Measurements from ENCODE around the gene TRIM7. TPM values are rescaled to one million over a fixed set of nuclear protein-coding genes. Genes with fewer than 3 reads are reported as not detected.
A peak's percentile ranks its signal among the peaks of the same experiment; 100 is the strongest.
"Not testable (repeated sequence)": the region's sequence is repeated elsewhere in the genome, so short reads cannot be mapped to it uniquely, and the experiment has no call there.

TRIM7 gene
- polyA plus RNA-seq, 5 donors: 0.14 to 1.00 (median 0.24) TPM

- DNase-seq: no peak
Observed at GRCh38 chr5:181193656-181194055, 11.3 kb downstream of the TRIM7 start.

GRCh38 chr5:181192337-181193046, 12.5 kb downstream of the TRIM7 start:
- DNase-seq: no peak

GRCh38 chr5:181191526-181192336, 13.3 kb downstream of the TRIM7 start:
- peak; percentile 96 to 97 for DNase-seq

GRCh38 chr5:181190711-181191525, 14.1 kb downstream of the TRIM7 start:
- no peak for DNase-seq

- no peak for DNase-seq
Observed at GRCh38 chr5:181189962-181190710, 14.9 kb downstream of the TRIM7 start.

- no peak for DNase-seq
Observed at GRCh38 chr5:181189363-181189961, 15.5 kb downstream of the TRIM7 start.

GRCh38 chr5:181188700-181189362, 16.2 kb downstream of the TRIM7 start:
- peak; percentile 75 to 87 for DNase-seq

- peak in 1 of 2 donors; percentile 79 for DNase-seq
Observed at GRCh38 chr5:181187500-181188213, 17.3 kb downstream of the TRIM7 start.

- DNase-seq: no peak
Observed at GRCh38 chr5:181186986-181187499, 18.0 kb downstream of the TRIM7 start.

- no peak for DNase-seq
Observed at GRCh38 chr5:181186022-181186421, 19.0 kb downstream of the TRIM7 start.

GRCh38 chr5:181185560-181185959, 19.4 kb downstream of the TRIM7 start:
- no peak for DNase-seq

- DNase-seq: no peak
Observed at GRCh38 chr5:181184845-181185216, 20.2 kb downstream of the TRIM7 start.

GRCh38 chr5:181182651-181183050, 22.3 kb downstream of the TRIM7 start:
- DNase-seq: no peak

- no peak for DNase-seq
Observed at GRCh38 chr5:181181650-181182565, 23.1 kb downstream of the TRIM7 start.

GRCh38 chr5:181177559-181177958, 27.4 kb downstream of the TRIM7 start:
- not testable (repeated sequence) for DNase-seq

GRCh38 chr5:181176254-181176952, 28.6 kb downstream of the TRIM7 start:
- DNase-seq: no peak

GRCh38 chr5:181173420-181174342, 31.3 kb downstream of the TRIM7 start:
- no peak for DNase-seq

All from right lung (tissue), 5 donors.